ENCODE results near the gene FUBP3. TPM values are rescaled to one million over a fixed set of nuclear protein-coding genes. Genes with fewer than 3 reads are reported as not detected.

FUBP3 gene
- polyA plus RNA-seq, 1 of the 3 experiments (the other 2 are of a cell fraction) = 55.1 TPM

DNA sequence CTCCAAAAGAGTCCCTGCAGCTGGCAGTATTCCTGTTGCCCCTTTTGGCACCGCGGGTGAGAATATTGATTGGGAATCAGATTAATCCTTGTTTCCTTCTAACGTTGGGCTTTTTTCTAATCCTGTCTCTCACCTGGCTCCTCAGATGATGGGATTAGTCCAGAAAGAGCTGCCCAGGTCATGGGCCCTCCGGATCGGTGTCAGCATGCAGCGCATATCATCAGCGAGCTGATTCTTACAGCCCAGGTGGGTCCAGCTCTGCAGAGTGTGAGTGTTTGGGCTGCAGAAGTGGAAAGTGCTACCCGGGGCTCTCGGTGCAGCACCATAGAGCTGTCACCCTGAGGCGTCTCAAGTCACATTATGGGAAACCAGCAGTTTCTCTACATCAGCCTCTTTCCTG is 44.1 kb downstream of the FUBP3 start (continued):
- TF ChIP-seq POLR2AphosphoS5 (IDR thresholded peaks at IDR 0.05; ENCODE audit: low read depth, low read length) (no peak), SIN3A (IDR thresholded peaks at IDR 0.05; ENCODE audit: borderline replicate concordance, low read depth, low read length) (no peak), PBX3 (IDR thresholded peaks at IDR 0.05) (no peak), EZH2phosphoT487 (IDR thresholded peaks at IDR 0.05; ENCODE audit: borderline replicate concordance, low read depth) (no peak), ELF1 (IDR thresholded peaks at IDR 0.05) (no peak), MAX (IDR thresholded peaks at IDR 0.05; ENCODE audit: low read depth) (no peak)
- TF ChIP-seq, protein P1, sequence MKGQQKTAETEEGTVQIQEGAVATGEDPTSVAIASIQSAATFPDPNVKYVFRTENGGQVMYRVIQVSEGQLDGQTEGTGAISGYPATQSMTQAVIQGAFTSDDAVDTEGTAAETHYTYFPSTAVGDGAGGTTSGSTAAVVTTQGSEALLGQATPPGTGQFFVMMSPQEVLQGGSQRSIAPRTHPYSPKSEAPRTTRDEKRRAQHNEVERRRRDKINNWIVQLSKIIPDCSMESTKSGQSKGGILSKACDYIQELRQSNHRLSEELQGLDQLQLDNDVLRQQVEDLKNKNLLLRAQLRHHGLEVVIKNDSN (IDR thresholded peaks at IDR 0.05; ENCODE audit: borderline replicate concordance, low read depth) = no peak

- no peaks in the 10 kb centered on the region for H3F3A ChIP-seq (replicated peaks; ENCODE audit: insufficient read depth)
- no peak overlapping the region for H2AFZ ChIP-seq (ENCODE audit: low read depth)
- H3K36me3 ChIP-seq (replicated peaks in 1 of 2; ENCODE audit: control insufficient read depth in 1 of 2, insufficient read depth in 2 of 2, low read length in 1 of 2) = peaks cover 54 to 75% of the 10 kb centered on the region in 2 experiments
- WGBS (ENCODE audit: low lambda C conversion rate) = 97% methylated on average over 4 of the region's 4 CpGs
- H3K4me2 ChIP-seq = no peak overlapping the region
- ChIA-PET CTCF (interaction anchor here (1.3 to 1.5 kb wide), 2 partner anchors 49 to 160 kb away, joined by 3 to 4 read pairs; no protein-coding TSS in a partner anchor), POLR2A (no interaction called here)
- no peaks in the 10 kb centered on the region for H3K9me3 ChIP-seq
- TF ChIP-seq RAD21 (IDR thresholded peaks at IDR 0.05; ENCODE audit: low read length) = 0 out of 2 replicates have a peak, but pooled peaks have one; percentile 9
- TF ChIP-seq, protein P2, sequence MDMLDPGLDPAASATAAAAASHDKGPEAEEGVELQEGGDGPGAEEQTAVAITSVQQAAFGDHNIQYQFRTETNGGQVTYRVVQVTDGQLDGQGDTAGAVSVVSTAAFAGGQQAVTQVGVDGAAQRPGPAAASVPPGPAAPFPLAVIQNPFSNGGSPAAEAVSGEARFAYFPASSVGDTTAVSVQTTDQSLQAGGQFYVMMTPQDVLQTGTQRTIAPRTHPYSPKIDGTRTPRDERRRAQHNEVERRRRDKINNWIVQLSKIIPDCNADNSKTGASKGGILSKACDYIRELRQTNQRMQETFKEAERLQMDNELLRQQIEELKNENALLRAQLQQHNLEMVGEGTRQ (IDR thresholded peaks at IDR 0.05; ENCODE audit: borderline replicate concordance, low read depth, low read length) = no peak
- no peaks in the 10 kb centered on the region for H3K27me3 ChIP-seq (ENCODE audit: insufficient read depth)
- no peak overlapping the region for H3K4me3 ChIP-seq (ENCODE audit: low read depth in 2 of 2, low read length in 1 of 2)
- no peaks in the 10 kb centered on the region for H3K9me2 ChIP-seq
- no peaks in the 10 kb centered on the region for H3K4me1 ChIP-seq (ENCODE audit: control insufficient read depth in 1 of 2, insufficient read depth in 2 of 2, low read depth in 1 of 2, low read length in 1 of 2)
- no peaks in the 10 kb centered on the region for H3K79me2 ChIP-seq (ENCODE audit: insufficient read depth)
- no peak for DNase-seq
- no peak overlapping the region for H3K27ac ChIP-seq (ENCODE audit: low read depth in 2 of 2, low read length in 1 of 2)
- H3K9ac ChIP-seq = no peak overlapping the region
- H4K20me1 ChIP-seq (ENCODE audit: insufficient read depth) = no peaks in the 10 kb centered on the region
Measured at GRCh38 chr9:130624154-130624553, 44.8 kb downstream of the FUBP3 start.

- Histone ChIP-seq H3K4me3 (ENCODE audit: low read depth in 2 of 2, low read length in 1 of 2) (no peak overlapping the region), H3K4me2 (no peak overlapping the region), H3K9ac (no peak overlapping the region), H3K36me3 (replicated peaks in 1 of 2; ENCODE audit: control insufficient read depth in 1 of 2, insufficient read depth in 2 of 2, low read length in 1 of 2) (peaks cover 39 to 79% of the 10 kb centered on the region in 2 experiments), H3K9me2 (no peaks in the 10 kb centered on the region), H3K27me3 (ENCODE audit: insufficient read depth) (no peaks in the 10 kb centered on the region), H2AFZ (ENCODE audit: low read depth) (no peak overlapping the region), H3K79me2 (ENCODE audit: insufficient read depth) (no peaks in the 10 kb centered on the region), H3K27ac (ENCODE audit: low read depth in 2 of 2, low read length in 1 of 2) (no peak overlapping the region), H3K4me1 (ENCODE audit: control insufficient read depth in 1 of 2, insufficient read depth in 2 of 2, low read depth in 1 of 2, low read length in 1 of 2) (no peaks in the 10 kb centered on the region), H4K20me1 (ENCODE audit: insufficient read depth) (no peaks in the 10 kb centered on the region), H3F3A (replicated peaks; ENCODE audit: insufficient read depth) (no peaks in the 10 kb centered on the region), H3K9me3 (no peaks in the 10 kb centered on the region)
- no peak for TF ChIP-seq FOXJ3 (CRISPR knock-in tag; IDR thresholded peaks at IDR 0.05)
- TF ChIP-seq JUND (IDR thresholded peaks at IDR 0.05) = no peak
- no peak for TF ChIP-seq TEAD4 (IDR thresholded peaks at IDR 0.05; ENCODE audit: borderline replicate concordance, insufficient read depth)
- TF ChIP-seq MAX (IDR thresholded peaks at IDR 0.05; ENCODE audit: low read depth) = no peak
- no peak for TF ChIP-seq MEF2A (IDR thresholded peaks at IDR 0.05; ENCODE audit: borderline replicate concordance, low read depth)
- no peak for TF ChIP-seq FOXM1 (IDR thresholded peaks at IDR 0.05; ENCODE audit: low read depth)
- TF ChIP-seq EZH2phosphoT487 (IDR thresholded peaks at IDR 0.05; ENCODE audit: borderline replicate concordance, low read depth) = no peak
- TF ChIP-seq TCF12 (IDR thresholded peaks at IDR 0.05) = no peak
- TF ChIP-seq FOSL2 (IDR thresholded peaks at IDR 0.05; ENCODE audit: borderline replicate concordance, low read depth) = no peak
- TF ChIP-seq, protein P3, sequence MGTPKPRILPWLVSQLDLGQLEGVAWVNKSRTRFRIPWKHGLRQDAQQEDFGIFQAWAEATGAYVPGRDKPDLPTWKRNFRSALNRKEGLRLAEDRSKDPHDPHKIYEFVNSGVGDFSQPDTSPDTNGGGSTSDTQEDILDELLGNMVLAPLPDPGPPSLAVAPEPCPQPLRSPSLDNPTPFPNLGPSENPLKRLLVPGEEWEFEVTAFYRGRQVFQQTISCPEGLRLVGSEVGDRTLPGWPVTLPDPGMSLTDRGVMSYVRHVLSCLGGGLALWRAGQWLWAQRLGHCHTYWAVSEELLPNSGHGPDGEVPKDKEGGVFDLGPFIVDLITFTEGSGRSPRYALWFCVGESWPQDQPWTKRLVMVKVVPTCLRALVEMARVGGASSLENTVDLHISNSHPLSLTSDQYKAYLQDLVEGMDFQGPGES (IDR thresholded peaks at IDR 0.05; ENCODE audit: low read depth, low read length) = no peak
- TF ChIP-seq ELF1 (IDR thresholded peaks at IDR 0.05) = no peak
- no peak for TF ChIP-seq YY1 (IDR thresholded peaks at IDR 0.05; ENCODE audit: low read depth)
- TF ChIP-seq SMC3 (IDR thresholded peaks at IDR 0.05; ENCODE audit: low read depth, low read length) = no peak
- no peak for TF ChIP-seq NRF1 (IDR thresholded peaks at IDR 0.05; ENCODE audit: low read depth, low read length)
- 89% methylated on average over 18 of the region's 21 CpGs for whole genome bisulfite sequencing (ENCODE audit: low lambda C conversion rate)
- no peak for DNase-seq
- POLR2A ChIA-PET = no interaction called here
- CTCF ChIA-PET = interaction anchor here (1.5 to 2.0 kb wide), 2 partner anchors 11 to 21 kb away, joined by 4 to 5 read pairs; no protein-coding TSS in a partner anchor
Measured at GRCh38 chr9:130626249-130626996, 47.0 kb downstream of the FUBP3 start.
